Erythroblast (primary cell): ENCODE results near the gene HAPLN2.

Source experiments
- GATA1 ChIP-seq: IDR thresholded peaks from 2 replicates; pipeline ENCODE4 v1.6.1; 2011; ENCODE audit warnings: low read depth, mild to moderate bottlenecking, control low read depth, low read length, moderate library complexity
- POLR2A ChIP-seq: IDR thresholded peaks from 2 replicates; pipeline ENCODE4 v1.6.1; 2011; ENCODE audit warnings: mild to moderate bottlenecking, low read length

DNA sequence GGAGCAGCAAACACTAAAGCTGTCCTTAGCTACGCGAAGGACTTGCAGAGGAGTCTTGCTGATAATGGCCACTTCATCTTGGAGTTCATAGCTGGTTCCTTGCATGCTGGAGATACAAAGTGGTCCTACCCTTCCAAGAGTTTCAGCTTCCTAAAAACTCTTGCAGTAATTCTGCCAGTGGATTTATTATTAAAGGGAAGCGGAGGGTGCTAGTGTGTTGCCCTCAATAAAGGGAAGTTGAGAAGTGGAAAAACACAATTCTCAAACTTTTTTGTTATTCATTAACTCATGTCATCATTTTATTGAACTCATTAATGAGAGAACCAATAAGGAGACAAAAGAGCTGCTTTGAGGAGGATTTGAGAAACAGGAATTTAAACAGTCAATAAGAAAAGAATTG lies 6.5 kb upstream of the HAPLN2 start:
- TF ChIP-seq POLR2A (no peak), GATA1 (no peak)
